HepG2 (cell line): ENCODE measurements around the gene TOR4A. TPM values are rescaled to one million over a fixed set of nuclear protein-coding genes. Genes with fewer than 3 reads are reported as not detected.

Experiments used
- ATAD3A ChIP-seq: sonication (generic); formaldehyde crosslinking; IDR thresholded peaks from 2 replicates; pipeline ENCODE4 v1.4.0; 2020; ENCODE audit warnings: missing genetic modification reagents
- BHLHE40 ChIP-seq: IDR thresholded peaks from 2 replicates; pipeline ENCODE4 v1.6.1; 2011; ENCODE audit warnings: low read length, improper control_type of control experiment
- CHCHD3 ChIP-seq: sonication (generic); formaldehyde crosslinking; IDR thresholded peaks from 2 replicates; pipeline ENCODE4 v1.8.0; 2022; ENCODE audit warnings: mild to moderate bottlenecking, missing genetic modification reagents, moderate library complexity
- FOXK1 ChIP-seq: sonication (generic); formaldehyde crosslinking; IDR thresholded peaks from 2 replicates; pipeline ENCODE4 v1.4.0; 2020; ENCODE audit warnings: low read depth, missing genetic modification reagents, borderline replicate concordance
- JUND ChIP-seq: sonication (generic); formaldehyde crosslinking; IDR thresholded peaks from 2 replicates; pipeline ENCODE4 v1.8.0; 2022; ENCODE audit warnings: mild to moderate bottlenecking, missing genetic modification reagents
- MAFK ChIP-seq, 2 experiments: IDR thresholded peaks in 1 of 2; conservative IDR thresholded peaks in 1 of 2; 2 replicates each; pipeline ENCODE4 v1.6.1; 2011; ENCODE audit warnings: improper control_type of control experiment in 2 of 2, low read length in 2 of 2
- MBD4 ChIP-seq: IDR thresholded peaks from 2 replicates; pipeline ENCODE4 v1.6.1; 2012; ENCODE audit warnings: low read length, inconsistent platforms, borderline replicate concordance
- MTA1 ChIP-seq: sonication (generic); formaldehyde crosslinking; IDR thresholded peaks from 2 replicates; pipeline ENCODE4 v1.4.0; 2020; ENCODE audit warnings: missing genetic modification reagents, mild to moderate bottlenecking, borderline replicate concordance
- NFKBIZ ChIP-seq: IDR thresholded peaks from 2 replicates; pipeline ENCODE4 v1.6.1; 2018; ENCODE audit warnings: missing genetic modification reagents, missing compliant biosample characterization
- NPAS2 ChIP-seq: sonication (generic); formaldehyde crosslinking; IDR thresholded peaks from 2 replicates; pipeline ENCODE4 v1.8.0; 2022; ENCODE audit warnings: mild to moderate bottlenecking, missing genetic modification reagents, borderline replicate concordance
- RFXAP ChIP-seq: sonication (generic); formaldehyde crosslinking; IDR thresholded peaks from 2 replicates; pipeline ENCODE4 v1.4.0; 2020; ENCODE audit warnings: missing genetic modification reagents, borderline replicate concordance
- TP53 ChIP-seq: sonication (generic); formaldehyde crosslinking; conservative IDR thresholded peaks from 2 replicates; pipeline ENCODE4 v1.4.0; 2020; ENCODE audit warnings: missing genetic modification reagents
- U2AF1 ChIP-seq: fragments of 200-400 bp; formaldehyde crosslinking; optimal IDR thresholded peaks from 2 replicates; pipeline ENCODE3; 2017; ENCODE audit warnings: mild to moderate bottlenecking, low read depth, low read length
- ZNF101 ChIP-seq: sonication (generic); formaldehyde crosslinking; IDR thresholded peaks from 2 replicates; pipeline ENCODE4 v1.4.0; 2020; ENCODE audit warnings: mild to moderate bottlenecking, low read depth, missing genetic modification reagents, borderline replicate concordance
- ZNF121 ChIP-seq: sonication (generic); formaldehyde crosslinking; IDR thresholded peaks from 2 replicates; pipeline ENCODE4 v1.5.0; 2020; ENCODE audit warnings: mild to moderate bottlenecking, missing genetic modification reagents
- ZNF432 ChIP-seq: sonication (generic); formaldehyde crosslinking; IDR thresholded peaks from 2 replicates; pipeline ENCODE4 v1.5.0; 2020; ENCODE audit warnings: missing genetic modification reagents, mild to moderate bottlenecking, borderline replicate concordance
- ZNF441 ChIP-seq: sonication (generic); formaldehyde crosslinking; IDR thresholded peaks from 2 replicates; pipeline ENCODE4 v1.7.0; 2021; ENCODE audit warnings: missing genetic modification reagents, borderline replicate concordance
- ZNF510 ChIP-seq: sonication (generic); formaldehyde crosslinking; IDR thresholded peaks from 2 replicates; pipeline ENCODE4 v1.4.0; 2020; ENCODE audit warnings: low read depth, mild to moderate bottlenecking, missing genetic modification reagents
- ZNF878 ChIP-seq: sonication (generic); formaldehyde crosslinking; IDR thresholded peaks from 2 replicates; pipeline ENCODE4 v1.8.1; 2023; ENCODE audit warnings: mild to moderate bottlenecking, missing genetic modification reagents, moderate library complexity
- ZNF883 ChIP-seq: sonication (generic); formaldehyde crosslinking; IDR thresholded peaks from 2 replicates; pipeline ENCODE4 v1.5.1; 2020; ENCODE audit warnings: mild to moderate bottlenecking, missing genetic modification reagents; ENCODE audit errors: not compliant biosample characterization
- polyA plus RNA-seq, 8 experiments: library from polyadenylated mRNA; depleted of rRNA in 3 of 8; stranded (reverse) in 7 of 8; unstranded in 1 of 8; fragments of >200 nt; fragmentation: Illumina TruSeq in 4 of 8; extraction: Trizol in 4 of 8; gene quantifications; 2 replicates each; pipeline versions ENCODE4 v1.2.1 to v1.2.3, GENCODE V29; 2011 to 2016; ENCODE audit warnings: low read depth in 4 of 8, missing spikeins in 1 of 8, mixed read lengths in 1 of 8; ENCODE audit not compliant: insufficient read depth in 1 of 8
- total RNA-seq, 5 experiments: library from RNA; depleted of rRNA; stranded (reverse); fragments of >200 nt; fragmentation: Illumina TruSeq; extraction: Trizol; gene quantifications; 2 replicates each; pipeline ENCODE4 v1.2.3, GENCODE V29; 2016; ENCODE audit warnings: low read depth in 1 of 5
- TF ChIP-seq, protein P1 (sequence below): sonication (generic); formaldehyde crosslinking; conservative IDR thresholded peaks from 2 replicates; pipeline ENCODE4 v1.4.0; 2020; ENCODE audit warnings: mild to moderate bottlenecking, missing genetic modification reagents, moderate library complexity
- TF ChIP-seq, protein P2 (sequence below): sonication (generic); formaldehyde crosslinking; IDR thresholded peaks from 2 replicates; pipeline ENCODE4 v1.8.0; 2022; ENCODE audit warnings: mild to moderate bottlenecking, missing genetic modification reagents, moderate library complexity
- TF ChIP-seq, protein P3 (sequence below): sonication (generic); formaldehyde crosslinking; IDR thresholded peaks from 2 replicates; pipeline ENCODE4 v1.4.0; 2020; ENCODE audit warnings: missing genetic modification reagents

Gene TOR4A
- total and polyA plus RNA-seq, 2 of the 13 experiments (the other 11 are each of a cell fraction or from before 2014, with no cell fraction given): 11.1 to 14.2 TPM

DNA sequence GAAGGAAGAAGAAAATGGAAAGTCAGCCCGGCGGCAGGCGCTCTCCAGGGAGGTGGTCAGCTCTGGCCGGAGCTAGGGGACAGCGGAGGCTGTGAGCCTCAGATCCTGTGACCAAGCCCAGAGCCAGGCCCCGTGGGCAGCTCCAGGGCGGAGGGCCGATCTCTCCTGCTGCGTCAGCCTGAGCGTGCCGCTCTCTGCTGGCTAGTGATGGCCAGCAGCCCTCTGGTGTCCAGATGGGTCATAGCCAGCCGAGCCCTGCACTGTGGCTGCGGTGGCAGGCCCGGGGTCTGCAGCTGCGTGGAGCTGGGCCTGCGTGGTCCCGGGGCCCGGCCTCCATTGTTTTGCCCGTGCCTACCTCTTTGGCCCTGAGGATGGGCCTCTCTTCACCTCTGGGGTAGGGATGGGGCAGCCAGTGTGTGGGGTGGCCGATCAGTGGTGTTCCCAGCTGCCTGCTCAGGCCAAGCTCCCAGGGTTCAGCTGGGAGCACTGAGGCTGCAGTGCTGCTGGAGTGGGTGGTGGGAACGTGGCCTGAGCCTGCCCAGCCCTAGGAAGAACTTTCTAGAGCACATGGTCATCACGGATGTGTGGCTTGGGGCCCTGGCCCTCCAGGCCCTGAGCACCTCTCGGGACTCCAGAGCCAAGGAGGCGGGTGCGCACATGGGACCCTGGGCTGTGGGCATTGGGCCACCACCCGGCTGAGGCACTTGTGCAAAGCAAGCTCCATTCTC, 41.6 kb downstream of the TOR4A start (continued):
- TF ChIP-seq ZNF883 (CRISPR knock-in tag): no peak
- TF ChIP-seq ZNF101 (CRISPR knock-in tag): no peak
- TF ChIP-seq, protein P1, sequence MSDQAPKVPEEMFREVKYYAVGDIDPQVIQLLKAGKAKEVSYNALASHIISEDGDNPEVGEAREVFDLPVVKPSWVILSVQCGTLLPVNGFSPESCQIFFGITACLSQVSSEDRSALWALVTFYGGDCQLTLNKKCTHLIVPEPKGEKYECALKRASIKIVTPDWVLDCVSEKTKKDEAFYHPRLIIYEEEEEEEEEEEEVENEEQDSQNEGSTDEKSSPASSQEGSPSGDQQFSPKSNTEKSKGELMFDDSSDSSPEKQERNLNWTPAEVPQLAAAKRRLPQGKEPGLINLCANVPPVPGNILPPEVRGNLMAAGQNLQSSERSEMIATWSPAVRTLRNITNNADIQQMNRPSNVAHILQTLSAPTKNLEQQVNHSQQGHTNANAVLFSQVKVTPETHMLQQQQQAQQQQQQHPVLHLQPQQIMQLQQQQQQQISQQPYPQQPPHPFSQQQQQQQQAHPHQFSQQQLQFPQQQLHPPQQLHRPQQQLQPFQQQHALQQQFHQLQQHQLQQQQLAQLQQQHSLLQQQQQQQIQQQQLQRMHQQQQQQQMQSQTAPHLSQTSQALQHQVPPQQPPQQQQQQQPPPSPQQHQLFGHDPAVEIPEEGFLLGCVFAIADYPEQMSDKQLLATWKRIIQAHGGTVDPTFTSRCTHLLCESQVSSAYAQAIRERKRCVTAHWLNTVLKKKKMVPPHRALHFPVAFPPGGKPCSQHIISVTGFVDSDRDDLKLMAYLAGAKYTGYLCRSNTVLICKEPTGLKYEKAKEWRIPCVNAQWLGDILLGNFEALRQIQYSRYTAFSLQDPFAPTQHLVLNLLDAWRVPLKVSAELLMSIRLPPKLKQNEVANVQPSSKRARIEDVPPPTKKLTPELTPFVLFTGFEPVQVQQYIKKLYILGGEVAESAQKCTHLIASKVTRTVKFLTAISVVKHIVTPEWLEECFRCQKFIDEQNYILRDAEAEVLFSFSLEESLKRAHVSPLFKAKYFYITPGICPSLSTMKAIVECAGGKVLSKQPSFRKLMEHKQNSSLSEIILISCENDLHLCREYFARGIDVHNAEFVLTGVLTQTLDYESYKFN: no peak
- TF ChIP-seq, protein P2, sequence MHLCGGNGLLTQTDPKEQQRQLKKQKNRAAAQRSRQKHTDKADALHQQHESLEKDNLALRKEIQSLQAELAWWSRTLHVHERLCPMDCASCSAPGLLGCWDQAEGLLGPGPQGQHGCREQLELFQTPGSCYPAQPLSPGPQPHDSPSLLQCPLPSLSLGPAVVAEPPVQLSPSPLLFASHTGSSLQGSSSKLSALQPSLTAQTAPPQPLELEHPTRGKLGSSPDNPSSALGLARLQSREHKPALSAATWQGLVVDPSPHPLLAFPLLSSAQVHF (CRISPR knock-in tag): no peak
- peak; percentile 51; the same call in 1 of the 2 replicates for TF ChIP-seq BHLHE40
- TF ChIP-seq, protein P3, sequence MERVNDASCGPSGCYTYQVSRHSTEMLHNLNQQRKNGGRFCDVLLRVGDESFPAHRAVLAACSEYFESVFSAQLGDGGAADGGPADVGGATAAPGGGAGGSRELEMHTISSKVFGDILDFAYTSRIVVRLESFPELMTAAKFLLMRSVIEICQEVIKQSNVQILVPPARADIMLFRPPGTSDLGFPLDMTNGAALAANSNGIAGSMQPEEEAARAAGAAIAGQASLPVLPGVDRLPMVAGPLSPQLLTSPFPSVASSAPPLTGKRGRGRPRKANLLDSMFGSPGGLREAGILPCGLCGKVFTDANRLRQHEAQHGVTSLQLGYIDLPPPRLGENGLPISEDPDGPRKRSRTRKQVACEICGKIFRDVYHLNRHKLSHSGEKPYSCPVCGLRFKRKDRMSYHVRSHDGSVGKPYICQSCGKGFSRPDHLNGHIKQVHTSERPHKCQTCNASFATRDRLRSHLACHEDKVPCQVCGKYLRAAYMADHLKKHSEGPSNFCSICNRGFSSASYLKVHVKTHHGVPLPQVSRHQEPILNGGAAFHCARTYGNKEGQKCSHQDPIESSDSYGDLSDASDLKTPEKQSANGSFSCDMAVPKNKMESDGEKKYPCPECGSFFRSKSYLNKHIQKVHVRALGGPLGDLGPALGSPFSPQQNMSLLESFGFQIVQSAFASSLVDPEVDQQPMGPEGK (CRISPR knock-in tag): peak; percentile 24; the same call in 1 of the 2 replicates
- TF ChIP-seq MTA1 (CRISPR knock-in tag): no peak
- no peak for TF ChIP-seq JUND (CRISPR knock-in tag)
- no peak for TF ChIP-seq MBD4
- no peak for TF ChIP-seq CHCHD3 (CRISPR knock-in tag)
- TF ChIP-seq ZNF878 (CRISPR knock-in tag): no peak
- no peak for TF ChIP-seq NFKBIZ
- TF ChIP-seq TP53: no peak
- TF ChIP-seq MAFK (conservative IDR thresholded peaks at IDR 0.05 in 1 of 2, IDR thresholded peaks at IDR 0.05 in 1 of 2; ENCODE audit: low read length in 2 of 2): peak; percentile 12 to 28; a peak in 1 of 4 replicates
- no peak for TF ChIP-seq U2AF1
- no peak for TF ChIP-seq ZNF510 (CRISPR knock-in tag)
- no peak for TF ChIP-seq ZNF432 (CRISPR knock-in tag)
- TF ChIP-seq NPAS2 (CRISPR knock-in tag): no peak
- no peak for TF ChIP-seq ZNF441 (CRISPR knock-in tag)
- TF ChIP-seq ZNF121 (CRISPR knock-in tag): no peak
- TF ChIP-seq RFXAP (CRISPR knock-in tag): peak; percentile 29; the same call in 1 of the 2 replicates
- no peak for TF ChIP-seq FOXK1 (CRISPR knock-in tag)
- no peak for TF ChIP-seq ATAD3A (CRISPR knock-in tag)
